Smooth muscle cell (in vitro differentiated cells): ENCODE data around the gene BPGM. TPM values are rescaled to one million over a fixed set of nuclear protein-coding genes. Genes with fewer than 3 reads are reported as not detected.

ENCODE experiments used
- DNase-seq: peaks from one replicate; lab custom pipeline; 2025; ENCODE audit not compliant: unreplicated experiment; lab: John Stamatoyannopoulos, UW
- H2AFZ ChIP-seq: fragments of 200-600 bp; sonication (generic); 2 replicates; pipeline ENCODE4 v1.6.0; 2016; ENCODE audit warnings: antibody characterized with exemption, low read depth, mild to moderate bottlenecking
- H3F3A ChIP-seq: fragments of 200-600 bp; sonication (generic); 2 replicates; pipeline ENCODE4 v1.6.0; 2017; ENCODE audit warnings: antibody characterized with exemption, low read depth
- H3K27ac ChIP-seq: fragments of 200-600 bp; sonication (generic); 2 replicates; pipeline ENCODE4 v1.5.1; 2016; ENCODE audit warnings: low read depth, mild to moderate bottlenecking
- H3K27me3 ChIP-seq: fragments of 200-600 bp; sonication (generic); 2 replicates; pipeline ENCODE4 v1.6.1; 2016; ENCODE audit warnings: low read depth, mild to moderate bottlenecking
- H3K36me3 ChIP-seq: fragments of 200-600 bp; sonication (generic); 2 replicates; pipeline ENCODE4 v1.5.1; 2016; ENCODE audit warnings: low read depth
- H3K4me1 ChIP-seq: fragments of 200-600 bp; sonication (generic); 2 replicates; pipeline ENCODE4 v1.5.1; 2016; ENCODE audit warnings: low read depth
- H3K4me2 ChIP-seq: fragments of 200-600 bp; sonication (generic); 2 replicates; pipeline ENCODE4 v1.6.0; 2016; ENCODE audit warnings: mild to moderate bottlenecking
- H3K4me3 ChIP-seq: fragments of 200-600 bp; sonication (generic); 2 replicates; pipeline ENCODE4 v1.5.1; 2016; ENCODE audit warnings: mild to moderate bottlenecking
- H3K79me2 ChIP-seq: fragments of 200-600 bp; sonication (generic); 2 replicates; pipeline ENCODE4 v1.6.0; 2016; ENCODE audit warnings: low read depth, mild to moderate bottlenecking
- H3K9ac ChIP-seq: fragments of 200-600 bp; sonication (generic); 2 replicates; pipeline ENCODE4 v1.6.0; 2016; ENCODE audit warnings: low read depth
- H3K9me3 ChIP-seq: fragments of 200-600 bp; sonication (generic); replicated peaks from 2 replicates; pipeline ENCODE4 v1.5.1; 2016; ENCODE audit warnings: low read depth
- H4K20me1 ChIP-seq: fragments of 200-600 bp; sonication (generic); 2 replicates; pipeline ENCODE4 v1.6.0; 2016; ENCODE audit warnings: low read depth
- CTCF ChIP-seq: fragments of 200-600 bp; sonication (generic); IDR thresholded peaks from 2 replicates; pipeline ENCODE4 v1.5.1; 2017; ENCODE audit warnings: borderline replicate concordance, mild to moderate bottlenecking, antibody characterized with exemption; ENCODE audit not compliant: insufficient read depth, poor library complexity, severe bottlenecking
- WGBS: methylation state at CpG from one replicate; pipeline ENCODE4 v1.1.7; 2016; ENCODE audit warnings: low lambda C conversion rate; 5-methylcytosine and 5-hydroxymethylcytosine counted together
- polyA plus RNA-seq: library from polyadenylated mRNA; unstranded; fragments of >200 nt; fragmentation: Nextera tagmentation; extraction: Ambion mirVana; gene quantifications from 2 replicates; pipeline ENCODE4 v1.2.1, GENCODE V29; 2016
- total RNA-seq: library from RNA; depleted of rRNA; stranded (reverse); fragments of >200 nt; gene quantifications from 2 replicates; pipeline ENCODE4 v1.2.3, GENCODE V29; 2014

Gene BPGM
- total and polyA plus RNA-seq, 2 experiments from 2014 or later = 65.1 to 76.9 TPM

DNA sequence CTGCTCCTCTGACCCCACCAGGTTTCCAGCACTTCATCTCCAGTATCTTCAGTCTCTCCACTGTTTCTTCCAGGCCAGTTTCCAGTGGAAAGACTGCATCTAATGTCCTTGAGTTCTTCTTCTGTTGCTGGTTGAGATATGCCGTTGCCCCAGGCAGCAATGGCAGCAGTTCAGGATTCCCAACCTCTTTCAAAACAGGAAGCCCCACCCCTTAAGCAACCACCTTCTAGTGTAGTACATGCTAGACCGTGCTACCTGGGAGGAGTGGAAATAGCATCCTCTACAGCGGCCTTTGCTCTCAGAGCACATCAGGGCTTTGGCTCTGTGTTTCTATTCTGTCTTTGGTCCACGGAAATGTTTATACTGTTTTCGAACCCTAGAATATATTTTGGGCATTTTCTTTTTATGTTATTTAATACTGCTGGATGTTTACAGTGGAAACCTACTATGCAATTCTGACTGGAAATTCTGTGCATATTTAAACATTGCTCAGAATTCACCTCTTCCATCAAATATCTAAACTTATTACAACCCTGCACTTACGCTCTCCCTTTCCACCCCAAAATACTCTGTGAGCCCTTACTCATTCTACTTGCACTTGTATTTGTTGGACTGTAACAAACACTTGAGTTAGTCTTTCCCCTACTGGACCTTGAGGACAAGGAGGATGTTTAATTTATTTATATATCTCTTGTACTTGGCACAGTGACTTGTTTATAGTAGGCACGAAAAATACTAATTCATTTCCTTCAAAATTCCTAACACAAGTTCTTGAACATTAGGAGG is 8.5 kb upstream of the BPGM start:
- no peak overlapping the region for H2AFZ ChIP-seq
- no peak overlapping the region for H3K4me3 ChIP-seq
- H3K9ac ChIP-seq = no peak overlapping the region
- WGBS = 58% methylated on average over 7 of the region's 7 CpGs
- H3K4me1 ChIP-seq = no peaks in the 10 kb centered on the region
- H3K9me3 ChIP-seq = no peaks in the 10 kb centered on the region
- no peak for TF ChIP-seq CTCF
- H3K4me2 ChIP-seq = no peak overlapping the region
- H3F3A ChIP-seq = no peaks in the 10 kb centered on the region
- H3K36me3 ChIP-seq = no peaks in the 10 kb centered on the region
- no peaks in the 10 kb centered on the region for H3K27me3 ChIP-seq
- no peak overlapping the region for H3K27ac ChIP-seq
- no peaks in the 10 kb centered on the region for H4K20me1 ChIP-seq
- H3K79me2 ChIP-seq = no peaks in the 10 kb centered on the region
- DNase-seq = no peak

DNA sequence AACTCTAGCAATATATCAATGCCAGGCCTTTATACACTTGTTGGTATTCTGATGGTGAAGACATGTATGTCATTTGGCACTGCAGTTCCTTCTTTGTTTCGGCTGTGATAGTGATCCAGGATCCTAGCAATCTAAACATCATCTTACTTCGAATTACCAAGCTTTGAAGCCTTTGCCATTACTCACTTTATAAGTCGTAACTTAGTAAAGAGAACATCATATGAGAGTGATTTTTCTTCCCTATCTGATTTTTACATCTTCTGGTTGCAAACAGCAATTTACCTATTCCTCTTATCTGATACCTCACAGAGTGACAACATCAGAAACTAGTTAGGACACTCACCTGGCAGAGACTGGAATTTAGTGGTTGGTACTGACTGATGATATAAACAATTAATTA is 7.6 kb upstream of the BPGM start:
- H3K9ac ChIP-seq = no peak overlapping the region
- no peak overlapping the region for H3K4me3 ChIP-seq
- H3F3A ChIP-seq = peaks cover under 1% of the 10 kb centered on the region
- no peak overlapping the region for H3K4me2 ChIP-seq
- no peak for TF ChIP-seq CTCF
- no peaks in the 10 kb centered on the region for H3K79me2 ChIP-seq
- H3K27me3 ChIP-seq = no peaks in the 10 kb centered on the region
- no peaks in the 10 kb centered on the region for H3K9me3 ChIP-seq
- H3K27ac ChIP-seq = no peak overlapping the region
- 85% methylated on average over 3 of the region's 3 CpGs for WGBS
- H3K36me3 ChIP-seq = no peaks in the 10 kb centered on the region
- DNase-seq = no peak
- H2AFZ ChIP-seq = no peak overlapping the region
- no peaks in the 10 kb centered on the region for H3K4me1 ChIP-seq
- H4K20me1 ChIP-seq = no peaks in the 10 kb centered on the region

GRCh38 chr7:134639683-134640279 is 6.9 kb upstream of the BPGM start:
- H4K20me1 ChIP-seq = no peaks in the 10 kb centered on the region
- WGBS = 91% methylated on average over 4 of the region's 4 CpGs
- H3K79me2 ChIP-seq = no peaks in the 10 kb centered on the region
- H3K4me3 ChIP-seq = no peak overlapping the region
- H3K4me1 ChIP-seq = no peaks in the 10 kb centered on the region
- no peak overlapping the region for H2AFZ ChIP-seq
- H3K4me2 ChIP-seq = no peak overlapping the region
- no peak overlapping the region for H3K9ac ChIP-seq
- H3K27me3 ChIP-seq = no peaks in the 10 kb centered on the region
- no peak for TF ChIP-seq CTCF
- H3F3A ChIP-seq = peaks cover 2% of the 10 kb centered on the region
- DNase-seq = no peak
- H3K36me3 ChIP-seq = no peaks in the 10 kb centered on the region
- H3K27ac ChIP-seq = no peak overlapping the region
- no peaks in the 10 kb centered on the region for H3K9me3 ChIP-seq
